Measurements from ENCODE around the gene WDR12. TPM values are rescaled to one million over a fixed set of nuclear protein-coding genes. Genes with fewer than 3 reads are reported as not detected.

WDR12 gene
- total and polyA plus RNA-seq, 2 of the 4 experiments (the other 2 are of a cell fraction) = 8.6 to 17.0 TPM

- no CpG with 5 or more reads among the region's 2 CpGs for WGBS, 2 experiments (ENCODE audit: extremely low coverage in 2 of 2, insufficient read length in 1 of 2)
- Histone ChIP-seq H3K14ac (replicated peaks; ENCODE audit: low read depth, low read length) (no peak overlapping the region), H3K4me1 (ENCODE audit: control insufficient read depth, insufficient read depth, low read length) (no peaks in the 10 kb centered on the region; the same call in 1 of the 2 replicates), H2BK20ac (ENCODE audit: low read depth, low read length) (peak overlapping the region; percentile 44; the same call in 1 of the 2 replicates), H3K56ac (ENCODE audit: extremely low read depth, insufficient read depth, low read length) (no peak overlapping the region), H3K36me3 (ENCODE audit: control insufficient read depth, insufficient read depth, low read length) (no peaks in the 10 kb centered on the region), H3K79me1 (ENCODE audit: low read depth in 1 of 2, low read length in 2 of 2) (no peaks in the 10 kb centered on the region), H2AFZ (replicated peaks; ENCODE audit: low read length, poor library complexity) (no peak overlapping the region), H3K27ac (ENCODE audit: insufficient read depth, low read length) (no peak overlapping the region), H4K5ac (ENCODE audit: low read depth, low read length) (peak overlapping the region; percentile 43; the same call in 1 of the 2 replicates), H2AK5ac (ENCODE audit: low read depth, low read length) (0 out of 2 replicates have a peak overlapping the region, but pooled peaks have one; percentile 28), H3K9ac (ENCODE audit: low read depth, low read length) (no peak overlapping the region), H3K23ac (ENCODE audit: low read depth, low read length) (no peak overlapping the region), H3K4me3 (ENCODE audit: insufficient read depth, low read depth, low read length) (no peak overlapping the region), H4K20me1 (ENCODE audit: insufficient read depth, low read length) (no peaks in the 10 kb centered on the region), H3K18ac (ENCODE audit: low read depth, low read length) (peak overlapping the region; percentile 41; the same call in 1 of the 2 replicates), H3K9me3 (ENCODE audit: control insufficient read depth, insufficient read depth, low read length) (peaks cover 3% of the 10 kb centered on the region; the same call in 1 of the 2 replicates), H3K9me1 (ENCODE audit: insufficient read depth, low read length) (no peaks in the 10 kb centered on the region), H4K8ac (ENCODE audit: low read depth in 2 of 2, low read length in 2 of 2) (peak overlapping the region; percentile 28 to 52; a peak in 1 of 4 replicates), H2BK5ac (ENCODE audit: low read depth, low read length, poor library complexity, severe bottlenecking) (peak overlapping the region; percentile 96), H2AK9ac (replicated peaks; ENCODE audit: low read depth, low read length, poor library complexity) (no peak overlapping the region), H4K91ac (ENCODE audit: insufficient read depth, low read depth, low read length) (no peak overlapping the region), H3K4me2 (ENCODE audit: low read depth, low read length) (no peak overlapping the region), H2BK15ac (ENCODE audit: low read depth, low read length) (peak overlapping the region; percentile 79; the same call in 2 of the 3 replicates), H3K27me3 (ENCODE audit: control insufficient read depth, insufficient read depth, low read length) (no peaks in the 10 kb centered on the region), H3K4ac (ENCODE audit: low read depth, low read length) (no peak overlapping the region), H2BK120ac (ENCODE audit: low read depth, low read length) (peak overlapping the region; percentile 45; the same call in 1 of the 2 replicates)
- no peak for ATAC-seq (ENCODE audit: low read depth)
- no TSS peak for BruUV-seq (replicated peaks)
- CTCF ChIA-PET = no interaction called here
- no peak for DNase-seq
- POLR2A ChIA-PET (ENCODE audit: unreplicated experiment) = no interaction called here
- intact Hi-C loops (cut with micrococcal nuclease) = no loop called here
- dilution Hi-C loops (cut with HindIII; ENCODE audit: low sequenced_read_pairs, unreplicated experiment) = no loop called here
- in situ Hi-C loops (cut with MboI; ENCODE audit: low sequenced_read_pairs) = no loop called here
- no peak for TF ChIP-seq USF2 (IDR thresholded peaks at IDR 0.05; ENCODE audit: low read depth, low read length)
- no peak for TF ChIP-seq RAD21 (IDR thresholded peaks at IDR 0.05; ENCODE audit: low read length)
- no peak for TF ChIP-seq CHD1 (IDR thresholded peaks at IDR 0.05; ENCODE audit: low read depth, low read length)
- no peak for TF ChIP-seq RFX5 (IDR thresholded peaks at IDR 0.05; ENCODE audit: low read depth, low read length)
- TF ChIP-seq POLR2A (IDR thresholded peaks at IDR 0.05; ENCODE audit: low read depth, low read length) = no peak
- TF ChIP-seq BHLHE40 (IDR thresholded peaks at IDR 0.05; ENCODE audit: low read depth, low read length) = no peak
- TF ChIP-seq MXI1 (IDR thresholded peaks at IDR 0.05; ENCODE audit: borderline replicate concordance, low read depth, low read length) = no peak
- TF ChIP-seq CEBPB (IDR thresholded peaks at IDR 0.05; ENCODE audit: low read depth, low read length) = no peak
- TF ChIP-seq RCOR1 (IDR thresholded peaks at IDR 0.05; ENCODE audit: insufficient replicate concordance, low read length) = no peak
- no peak for TF ChIP-seq SMC3 (IDR thresholded peaks at IDR 0.05; ENCODE audit: low read depth, low read length)
Observed at GRCh38 chr2:202945497-202945896, 34.0 kb upstream of the WDR12 start.
